HG03066 (cell line): ENCODE measurements around the gene TSPEAR.

Experiments used
- ATAC-seq: cut with Tn5 transposase; IDR thresholded peaks from one replicate; pipeline ENCODE4 v1.9.1; 2021; ENCODE audit warnings: low read depth; ENCODE audit not compliant: unreplicated experiment

Gene TSPEAR

DNA sequence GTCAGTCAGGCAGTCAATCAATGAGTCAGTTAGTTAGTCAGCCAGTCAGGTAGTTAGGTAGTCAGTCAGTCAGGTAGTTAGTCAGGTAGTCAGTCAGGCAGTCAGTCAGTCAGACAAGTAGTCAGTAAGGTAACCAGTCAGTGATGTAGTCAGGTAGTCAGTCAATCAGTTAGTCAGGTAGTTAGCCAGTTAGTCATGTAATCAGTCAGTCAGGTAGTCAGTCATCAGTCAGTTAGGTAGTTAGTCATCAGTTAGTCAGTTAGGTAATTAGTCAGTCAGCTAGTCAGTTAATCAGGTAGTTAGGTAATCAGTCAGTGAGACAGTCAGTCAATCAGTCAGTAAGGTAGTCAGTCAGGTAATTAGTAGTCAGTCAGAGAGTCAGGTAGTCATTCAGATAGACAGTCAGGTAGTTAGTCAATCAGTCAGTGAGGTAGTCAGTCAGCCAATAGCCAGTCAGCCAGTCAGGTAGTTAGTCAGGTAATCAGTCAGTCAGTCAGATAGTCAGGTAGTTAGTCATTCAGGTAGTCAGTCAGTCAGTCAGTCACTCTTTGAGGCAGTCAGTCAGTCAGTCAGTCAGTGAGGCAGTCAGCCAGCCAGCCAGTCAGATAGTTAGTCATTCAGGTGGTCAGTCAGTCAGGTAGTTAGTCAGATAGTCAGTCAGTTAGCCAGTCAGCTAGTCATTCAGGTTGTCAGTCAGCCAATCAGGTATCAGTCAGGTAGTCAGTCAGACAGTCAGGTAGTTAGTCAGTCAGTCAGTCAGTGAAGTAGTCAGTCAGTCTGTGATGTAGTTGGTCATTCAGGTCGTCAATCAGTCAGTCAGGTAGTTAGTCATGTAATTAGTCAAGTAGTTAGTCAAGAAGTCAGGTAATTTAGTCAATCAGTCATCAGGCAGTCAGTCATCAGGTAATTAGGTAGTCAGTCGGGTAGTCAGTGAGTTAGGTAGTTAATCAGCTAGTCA, 186.7 kb downstream of the TSPEAR start:
- no peak for ATAC-seq

DNA sequence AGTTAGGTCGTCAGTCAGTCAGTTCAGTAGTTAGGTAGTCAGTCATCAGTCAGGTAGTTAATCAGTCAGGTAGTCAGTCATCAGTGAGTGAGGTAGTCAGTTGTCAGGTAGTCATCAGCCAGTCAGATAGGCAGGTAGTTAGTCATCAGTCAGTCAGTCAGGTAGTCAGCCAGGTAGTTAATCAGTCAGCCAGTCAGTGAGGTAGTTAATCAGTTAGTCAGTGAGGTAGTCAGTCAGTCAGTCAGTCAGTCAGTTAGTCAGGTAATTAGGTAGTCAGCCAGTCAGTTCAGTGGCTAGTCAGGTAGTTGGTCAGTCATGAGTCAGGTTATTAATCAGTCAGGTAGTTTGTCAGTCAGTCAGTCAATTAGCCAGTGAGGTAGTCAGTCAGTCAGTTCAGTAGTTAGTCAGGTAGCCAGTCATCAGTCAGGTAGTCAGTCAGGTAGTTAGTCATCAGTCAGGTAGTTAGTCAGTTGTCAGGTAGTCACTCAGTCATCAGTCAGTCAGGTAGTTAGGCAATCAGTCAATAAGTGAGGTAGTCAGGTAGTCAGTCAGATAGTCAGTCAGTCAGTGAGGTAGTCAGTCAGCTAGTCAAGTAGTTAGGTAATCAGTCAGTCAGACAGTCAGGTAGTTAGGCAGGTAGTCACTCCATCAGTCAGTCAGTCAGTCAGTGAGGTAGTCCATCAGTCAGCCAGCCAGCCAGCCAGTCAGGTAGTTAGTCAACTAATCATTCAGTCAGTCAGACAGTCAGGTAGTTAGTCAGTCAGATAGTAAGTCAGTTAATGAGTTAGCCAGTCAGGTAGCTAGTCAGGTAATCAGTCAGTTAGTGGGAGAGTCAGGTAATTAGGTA, 187.6 kb downstream of the TSPEAR start:
- ATAC-seq: no peak

DNA sequence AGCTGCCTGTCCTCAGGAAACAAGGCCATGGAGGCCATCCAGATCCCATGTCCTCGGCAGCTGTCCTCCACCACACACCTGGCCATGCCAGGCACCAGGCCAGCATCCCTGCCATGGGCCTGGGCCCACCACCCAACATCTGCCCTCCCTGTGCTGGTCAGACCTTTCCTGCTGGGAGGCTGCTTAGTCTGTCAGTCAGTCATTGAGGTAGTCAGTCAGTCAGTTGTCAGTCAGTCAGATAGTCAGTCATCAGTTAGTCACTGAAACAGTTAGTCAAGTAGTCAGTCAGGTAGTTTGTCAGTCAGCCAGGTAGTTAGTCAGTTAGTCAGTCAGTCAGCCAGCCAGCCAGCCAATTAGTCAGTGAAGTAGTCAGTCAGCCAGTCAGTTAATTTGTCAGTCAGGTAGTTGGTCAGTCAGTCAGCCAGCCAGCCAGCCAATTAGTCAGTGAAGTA, 188.6 kb downstream of the TSPEAR start:
- ATAC-seq: no peak

DNA sequence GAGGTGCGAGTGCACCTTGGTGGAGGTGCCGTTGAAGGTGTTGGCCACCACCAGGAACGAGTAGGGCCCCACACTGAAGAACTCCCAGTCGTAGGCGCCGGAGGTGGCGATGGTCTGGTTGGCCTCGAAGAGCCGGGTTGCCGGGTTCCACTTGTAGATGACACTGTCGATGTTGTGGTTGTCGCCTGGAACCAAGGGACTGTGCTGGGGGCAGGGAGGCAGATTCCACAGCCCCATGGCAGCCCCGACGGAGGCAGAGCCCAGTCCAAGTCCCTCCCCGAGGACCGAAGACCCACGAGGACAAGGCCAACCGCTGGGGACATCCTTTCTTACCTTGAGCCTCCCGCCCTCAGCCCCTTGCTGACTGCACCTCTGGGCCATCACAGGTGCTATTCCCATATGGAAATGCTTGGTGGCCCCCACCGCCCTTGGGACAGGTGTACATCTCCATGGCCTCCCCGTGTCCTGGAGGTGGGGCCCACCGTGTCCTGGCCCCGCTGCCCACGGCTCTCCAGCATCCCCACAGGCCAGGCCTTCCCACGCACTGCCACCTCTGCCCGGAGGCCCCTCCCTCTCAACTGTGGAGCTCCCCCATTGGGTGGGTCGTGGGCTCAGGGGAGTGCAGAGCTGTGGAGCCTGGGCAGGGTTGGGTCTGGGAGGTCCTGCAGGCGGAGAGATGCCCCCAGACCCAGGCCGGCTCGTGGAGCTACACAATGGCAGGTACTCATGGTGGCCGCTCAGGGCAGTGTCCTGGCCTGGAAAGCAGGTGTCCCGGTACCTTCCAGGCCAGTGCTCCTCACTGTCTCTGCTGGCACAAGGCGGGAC, 189.2 kb downstream of the TSPEAR start:
- ATAC-seq: no peak

DNA sequence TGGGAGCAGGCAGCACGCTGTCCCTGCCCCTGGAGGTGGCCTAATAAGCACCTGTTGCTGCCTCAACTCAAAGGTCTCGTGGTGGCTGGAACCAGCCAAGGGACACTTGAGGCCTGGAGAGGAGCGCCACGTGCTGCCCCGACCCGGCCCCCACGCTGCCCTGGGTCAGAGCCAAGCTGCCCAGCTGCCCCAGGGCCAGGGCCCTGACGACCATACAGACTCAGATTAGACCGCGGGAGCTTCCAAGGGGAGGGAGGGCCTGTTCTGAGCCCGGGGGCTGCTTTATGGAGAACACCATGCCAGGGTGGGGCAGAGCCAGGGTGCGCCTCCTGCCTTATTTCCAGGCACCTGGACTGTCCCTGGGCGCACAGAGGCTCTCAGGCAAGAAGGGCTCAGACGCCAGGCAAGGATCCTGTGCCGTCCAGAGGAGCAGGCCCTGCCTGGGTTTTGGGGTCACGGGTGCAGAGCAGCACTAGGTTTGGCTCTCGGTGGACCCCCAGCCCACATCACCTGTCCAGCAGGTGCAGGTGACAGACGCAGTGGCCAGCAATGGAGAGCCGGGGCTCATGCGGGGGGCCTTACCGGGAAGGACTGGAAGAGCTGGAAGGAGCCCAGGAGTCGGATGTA, 190.0 kb downstream of the TSPEAR start:
- ATAC-seq: no peak

DNA sequence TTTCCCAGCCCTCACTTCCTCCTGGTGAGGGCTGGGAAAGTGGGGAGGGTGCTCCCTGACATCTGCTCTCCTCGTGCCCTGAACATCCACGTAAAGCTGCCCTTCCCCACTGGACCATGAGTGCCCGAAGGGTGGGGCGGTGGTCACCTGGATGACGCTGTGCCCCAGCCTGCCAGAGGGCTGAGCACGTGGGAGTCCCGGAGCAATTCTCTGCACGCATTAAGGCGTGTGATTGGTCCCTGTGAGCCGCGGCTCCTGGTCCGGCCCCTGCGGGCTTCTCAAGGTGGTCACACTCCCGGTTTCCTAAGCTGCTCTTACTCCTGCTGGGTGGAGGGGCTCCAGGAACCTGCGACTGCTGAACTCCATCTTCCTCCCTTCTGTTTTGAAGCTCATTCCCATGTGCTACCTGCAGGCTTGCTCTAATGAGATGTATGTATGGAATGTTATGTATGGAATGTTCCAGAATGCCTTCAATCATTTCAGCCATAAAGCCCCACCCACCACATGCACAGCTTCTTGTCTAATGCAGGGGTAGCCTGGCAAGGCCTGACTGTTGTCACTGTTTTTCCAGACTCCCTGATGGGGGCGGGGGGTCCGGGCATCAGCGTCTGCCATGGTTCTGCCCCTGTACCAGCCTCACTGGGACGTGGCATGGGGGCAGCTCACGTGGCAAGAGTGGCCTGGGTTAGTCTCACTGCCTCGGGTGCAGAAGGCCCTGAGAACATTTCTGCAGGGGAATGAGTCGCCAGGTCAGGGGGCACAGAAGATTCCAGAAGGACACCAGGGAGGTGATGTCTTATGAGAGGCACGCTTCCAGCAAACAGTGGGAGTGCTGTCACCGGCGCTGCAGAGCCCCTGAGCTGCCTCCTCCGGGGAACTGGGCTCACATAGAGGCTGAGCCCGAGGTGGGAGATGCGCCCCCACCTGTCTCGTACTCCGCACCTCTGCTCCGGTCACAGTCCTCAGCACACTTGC, 190.8 kb downstream of the TSPEAR start:
- no peak for ATAC-seq

DNA sequence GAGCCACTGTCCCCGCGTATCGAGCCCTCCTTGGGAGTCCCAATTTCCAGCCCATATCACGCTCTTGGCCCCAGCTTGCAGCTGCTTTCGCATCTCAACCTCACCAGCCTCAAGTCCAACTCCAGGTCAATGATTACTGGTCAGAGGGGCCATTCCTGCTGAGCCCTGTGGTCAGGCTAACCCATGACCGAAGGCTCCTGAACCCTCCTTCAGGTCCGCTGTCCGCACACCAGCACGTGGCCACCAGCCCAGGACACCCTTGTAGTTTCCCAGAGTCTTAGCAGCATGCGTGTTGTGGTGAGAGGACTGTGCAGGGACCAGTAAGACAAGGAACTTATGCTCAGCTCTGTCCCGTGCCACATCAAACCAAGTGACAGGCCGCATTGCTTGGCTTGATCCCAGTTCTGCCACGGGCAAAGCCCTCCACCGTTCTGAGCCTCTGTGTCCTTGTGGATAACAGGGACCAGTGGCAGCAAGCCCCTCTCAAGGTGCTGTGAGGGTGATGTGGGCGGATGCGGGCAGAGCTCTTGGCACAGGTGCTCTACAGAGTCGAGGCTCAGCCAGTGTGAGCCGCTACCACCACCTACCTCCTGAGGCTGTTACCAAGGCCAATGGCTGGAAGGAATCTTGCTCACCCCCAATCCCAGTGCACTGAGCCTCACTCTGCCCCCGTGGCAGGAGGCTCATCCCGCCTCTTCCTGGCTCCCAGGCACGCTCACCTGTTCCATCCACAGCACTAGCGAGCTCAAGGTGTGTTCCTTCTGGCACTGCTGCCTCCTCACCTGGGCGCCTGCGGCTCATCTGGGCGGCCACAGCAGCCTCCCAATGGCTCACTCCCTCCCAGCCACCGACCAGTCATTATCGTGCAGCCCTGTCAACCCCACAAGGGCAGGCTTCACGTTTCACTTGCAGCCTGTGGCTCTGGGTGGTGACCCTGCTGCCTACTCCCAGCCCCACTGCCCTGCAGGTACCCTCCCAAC, 191.7 kb downstream of the TSPEAR start:
- ATAC-seq: no peak

DNA sequence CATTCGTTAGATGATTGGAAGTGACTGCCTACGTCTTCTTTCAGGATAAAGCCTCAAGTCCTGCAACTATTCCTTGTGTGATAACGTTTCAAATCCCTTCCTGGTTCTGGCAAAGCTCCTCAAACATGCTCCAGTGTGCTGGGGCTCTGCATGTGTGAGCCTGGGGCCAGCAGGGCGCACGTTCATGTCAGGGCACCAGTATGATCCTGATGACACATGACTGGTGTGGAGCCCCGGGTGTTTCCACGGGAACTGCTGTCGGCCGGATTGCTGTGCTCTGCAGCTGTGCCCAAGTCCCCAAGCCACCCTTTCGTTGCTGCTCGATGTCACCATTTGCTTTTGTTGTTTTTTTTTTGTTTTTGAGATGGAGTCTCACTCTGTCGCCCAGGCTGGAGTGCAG, 192.7 kb downstream of the TSPEAR start:
- ATAC-seq: no peak

DNA sequence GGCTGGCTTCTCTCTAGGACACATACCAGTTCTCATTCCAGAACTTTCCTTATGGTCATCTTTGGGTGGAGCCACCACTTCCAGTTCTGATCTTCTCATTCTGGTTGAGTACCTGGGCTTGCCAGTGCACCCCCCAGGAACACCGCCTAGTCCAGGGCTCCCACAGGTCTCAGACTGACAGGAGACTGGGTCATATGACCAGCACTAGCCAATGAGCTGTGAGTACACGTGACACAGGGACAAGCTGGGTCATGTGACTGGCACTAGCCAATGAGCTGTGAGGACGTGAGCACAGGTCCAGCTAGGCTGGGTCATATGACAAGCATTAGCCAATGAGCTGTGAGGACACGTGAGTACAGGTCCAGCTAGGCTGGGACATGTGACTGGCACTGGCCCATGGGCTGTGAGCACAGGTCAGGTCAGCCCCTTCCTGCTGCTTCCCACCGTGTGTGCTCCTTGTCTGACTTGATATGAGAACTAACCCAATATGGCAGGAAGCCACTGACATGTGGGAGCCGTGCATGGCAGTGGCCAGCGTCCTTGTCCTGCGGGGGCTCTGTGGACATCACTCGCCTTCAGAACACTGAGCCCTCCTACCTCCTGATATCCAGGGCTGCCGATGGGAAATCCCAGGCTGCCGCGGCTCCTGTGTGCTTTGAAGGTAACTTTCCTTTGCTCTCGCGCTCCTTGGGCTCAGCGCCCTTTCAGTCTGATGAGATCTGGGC, 194.0 kb downstream of the TSPEAR start:
- no peak for ATAC-seq

DNA sequence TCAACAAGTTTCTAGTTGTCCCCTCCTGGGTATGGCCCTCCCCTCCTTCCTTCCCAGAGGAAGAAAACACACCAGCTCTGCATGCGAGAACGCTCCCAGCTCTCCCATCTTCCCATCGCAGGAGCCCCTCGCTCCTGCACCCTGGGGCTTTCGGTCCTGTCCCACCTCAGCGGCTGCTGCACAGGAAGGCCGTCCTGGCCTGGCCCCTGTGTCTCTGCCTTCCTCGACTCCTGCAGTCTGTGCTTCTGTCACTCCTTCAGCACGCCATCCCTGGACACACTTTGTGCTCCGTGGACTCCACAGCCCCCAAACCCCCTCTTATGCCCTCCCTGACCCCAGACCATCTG, 194.6 kb downstream of the TSPEAR start:
- no peak for ATAC-seq

DNA sequence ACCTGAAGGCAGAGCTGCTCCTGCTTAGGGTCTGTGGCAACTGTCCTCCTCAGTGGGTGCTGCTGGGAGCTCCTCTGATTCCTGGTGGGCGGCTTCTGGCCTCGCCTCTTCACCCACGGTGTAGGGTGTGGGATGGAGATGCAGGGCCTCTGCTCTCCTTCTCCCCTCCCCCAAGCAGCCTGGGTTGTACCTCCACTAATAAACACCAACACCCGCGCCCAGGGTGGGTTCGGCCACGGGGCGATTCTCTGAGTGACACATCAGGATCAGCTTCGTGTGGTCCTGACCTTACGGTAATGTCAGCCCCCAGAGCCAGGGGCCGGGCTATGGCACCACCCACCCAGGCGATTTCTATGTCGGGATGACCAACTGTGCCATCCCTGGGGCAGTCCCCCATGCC, 195.0 kb downstream of the TSPEAR start:
- no peak for ATAC-seq

DNA sequence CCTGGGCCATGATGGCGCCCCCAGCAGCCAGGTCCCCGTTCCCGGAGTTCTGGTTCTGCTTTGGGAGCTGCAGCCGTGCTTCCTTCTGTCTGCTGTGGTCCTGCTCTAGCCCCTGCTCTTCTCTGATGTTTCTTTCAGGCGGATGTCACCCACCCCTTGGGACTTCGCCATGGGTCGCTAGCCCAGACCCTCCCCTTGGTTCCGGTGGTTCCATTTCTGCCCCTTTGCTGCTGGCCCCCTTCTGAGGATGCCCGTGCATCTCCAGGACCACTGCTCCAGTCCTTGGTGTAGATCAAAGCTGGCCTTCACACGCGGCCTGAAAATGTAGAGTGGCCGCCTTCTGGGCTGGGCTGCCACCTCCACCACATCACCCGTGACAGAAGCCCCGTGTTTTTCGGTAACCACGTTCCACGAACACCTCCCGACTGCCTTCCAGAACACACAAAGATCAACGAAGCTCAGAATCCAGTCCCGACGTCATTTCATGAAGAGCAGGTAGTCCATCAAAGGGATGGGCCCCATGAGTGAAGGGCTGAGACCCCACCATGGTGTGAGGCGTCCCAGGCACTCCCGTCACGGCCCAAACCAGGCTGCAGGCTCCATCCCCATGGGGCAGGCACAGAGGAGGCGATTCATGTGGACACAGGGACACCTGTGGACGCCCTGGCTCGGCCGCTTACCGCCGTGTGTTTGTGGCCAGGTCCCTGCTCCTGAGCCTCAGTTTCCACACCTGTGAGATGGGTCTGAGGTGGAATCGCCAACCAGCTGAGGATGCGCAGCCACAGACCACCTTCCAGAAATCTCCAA, 195.8 kb downstream of the TSPEAR start:
- ATAC-seq: no peak

DNA sequence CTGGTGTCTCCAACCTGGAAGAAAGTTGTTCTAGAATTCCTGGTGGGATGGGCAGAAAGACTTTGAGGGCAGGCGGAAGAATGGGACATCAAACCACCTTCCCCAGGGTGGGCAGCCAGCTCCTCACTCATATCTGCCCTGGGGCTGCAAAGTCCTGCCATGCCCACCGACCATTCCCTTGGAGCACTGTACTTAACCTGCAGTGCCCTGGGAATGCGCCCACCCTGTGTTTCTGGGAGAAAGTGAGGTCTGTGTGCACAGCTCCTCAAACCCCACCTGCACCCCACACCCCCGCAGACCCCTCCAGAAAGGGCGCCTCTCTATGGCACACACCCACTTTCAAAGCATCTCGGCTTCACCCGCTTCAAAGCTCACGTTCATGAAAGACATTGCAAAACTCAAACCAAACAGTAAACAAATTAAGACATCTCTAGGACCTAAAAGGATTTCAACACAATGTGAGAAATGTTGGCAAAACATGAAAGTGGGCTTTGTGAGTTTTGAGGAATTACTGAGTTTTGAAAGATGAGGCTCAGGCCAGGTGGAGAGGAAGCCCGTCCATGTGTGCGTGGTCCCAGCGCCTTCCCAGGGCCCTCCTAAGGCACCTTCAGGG, 196.5 kb downstream of the TSPEAR start:
- no peak for ATAC-seq

DNA sequence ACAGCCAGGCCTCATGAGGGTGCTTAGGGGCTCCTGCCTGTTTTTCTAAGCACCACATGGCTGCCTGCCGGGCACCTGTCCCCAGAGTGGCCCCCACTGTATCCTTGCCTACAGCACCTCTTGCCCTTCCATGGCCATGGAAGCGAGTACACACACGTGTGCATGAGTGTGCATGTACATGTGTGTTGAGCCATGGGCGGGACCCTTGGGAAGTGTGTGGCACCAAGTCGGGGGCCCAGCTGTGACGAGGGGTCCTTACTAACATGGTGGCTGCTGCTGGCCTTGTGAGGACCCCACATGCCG, 197.2 kb downstream of the TSPEAR start:
- ATAC-seq: no peak

DNA sequence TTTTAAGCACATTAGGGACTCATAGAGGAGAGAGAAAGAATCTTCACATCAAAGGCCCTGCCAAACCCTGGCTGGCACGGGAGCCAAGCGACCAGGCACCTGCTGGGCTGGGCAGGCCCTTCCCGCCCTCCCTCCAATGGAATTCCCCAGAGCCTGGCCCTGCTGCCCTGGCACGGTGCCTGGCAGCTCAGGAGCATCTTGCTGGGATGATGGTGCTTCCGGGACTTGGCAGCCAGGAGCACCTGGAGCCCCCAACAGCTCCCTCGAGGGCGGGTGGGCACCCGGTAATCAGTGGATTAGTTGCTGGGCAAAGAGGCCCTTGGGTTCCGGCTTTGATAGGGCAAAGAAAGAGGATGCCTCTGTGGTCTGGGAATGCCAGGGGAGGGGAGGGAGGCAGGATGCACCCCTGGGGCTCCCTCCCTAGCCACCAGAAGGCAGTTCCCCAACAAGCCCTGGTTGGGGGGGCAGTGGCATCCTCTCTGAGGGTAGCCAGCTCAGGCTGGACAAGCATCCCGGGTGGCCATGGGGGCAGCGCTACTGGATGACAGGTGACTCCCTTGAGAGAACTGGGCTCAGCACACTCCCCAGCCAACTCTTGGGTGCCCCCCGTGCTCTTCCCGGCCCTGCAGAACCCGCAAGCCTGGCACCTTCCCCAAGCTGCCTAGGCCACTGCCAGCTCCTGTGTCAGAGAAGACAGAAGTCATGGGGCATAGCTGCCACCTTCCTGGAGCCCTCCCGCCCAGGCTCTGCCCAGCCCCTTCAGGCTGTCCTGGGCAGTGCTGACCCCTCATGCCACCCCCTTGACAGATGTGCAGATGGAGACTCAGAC, 197.8 kb downstream of the TSPEAR start:
- ATAC-seq: no peak
